ENCODE measurements around the gene DCDC2C.

DCDC2C gene

DNA sequence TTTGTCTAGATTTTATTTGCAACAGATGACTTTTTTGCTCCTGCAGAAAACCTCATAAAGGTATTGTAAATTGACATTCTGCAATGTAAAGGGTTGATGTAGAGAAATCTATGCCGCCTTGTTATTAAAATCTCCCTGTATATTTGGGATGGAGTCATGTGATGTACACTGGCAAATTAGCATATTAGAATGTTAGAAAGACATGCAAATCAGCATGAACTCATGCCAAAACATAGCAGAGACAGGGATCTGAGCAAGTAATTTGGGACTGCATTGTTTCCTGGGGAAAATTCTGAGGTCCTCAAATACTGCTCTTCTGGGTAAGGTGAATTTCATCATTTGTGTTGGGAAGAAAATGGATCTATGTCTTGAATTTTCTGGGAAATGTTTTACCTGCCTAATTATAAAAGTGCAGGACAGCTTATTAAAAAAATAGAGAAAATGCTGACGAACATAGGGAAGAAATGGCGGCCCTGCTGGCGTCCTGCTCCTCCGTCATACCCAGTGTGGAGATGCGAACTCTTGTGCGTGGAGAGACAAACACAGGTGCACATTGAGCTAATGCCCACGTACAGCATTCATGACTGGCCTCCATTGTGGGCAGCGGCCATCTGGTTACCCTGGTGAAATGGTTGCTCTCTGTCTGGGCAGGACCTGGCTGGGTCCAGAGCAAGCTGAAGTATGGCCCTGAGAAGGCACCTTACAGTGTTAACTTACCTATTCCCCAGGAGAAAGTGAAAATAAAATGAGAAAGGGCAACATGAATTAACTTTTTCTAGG is 29.1 kb upstream of the DCDC2C start:
- CTCF ChIA-PET: interaction anchor here (0.6 kb wide), 1 partner anchor 1616 kb away, joined by 3 read pairs; no protein-coding TSS in a partner anchor
- H3K4me3 ChIP-seq (ENCODE audit: low read depth, low read length): no peak overlapping the region
- TF ChIP-seq, protein P1, sequence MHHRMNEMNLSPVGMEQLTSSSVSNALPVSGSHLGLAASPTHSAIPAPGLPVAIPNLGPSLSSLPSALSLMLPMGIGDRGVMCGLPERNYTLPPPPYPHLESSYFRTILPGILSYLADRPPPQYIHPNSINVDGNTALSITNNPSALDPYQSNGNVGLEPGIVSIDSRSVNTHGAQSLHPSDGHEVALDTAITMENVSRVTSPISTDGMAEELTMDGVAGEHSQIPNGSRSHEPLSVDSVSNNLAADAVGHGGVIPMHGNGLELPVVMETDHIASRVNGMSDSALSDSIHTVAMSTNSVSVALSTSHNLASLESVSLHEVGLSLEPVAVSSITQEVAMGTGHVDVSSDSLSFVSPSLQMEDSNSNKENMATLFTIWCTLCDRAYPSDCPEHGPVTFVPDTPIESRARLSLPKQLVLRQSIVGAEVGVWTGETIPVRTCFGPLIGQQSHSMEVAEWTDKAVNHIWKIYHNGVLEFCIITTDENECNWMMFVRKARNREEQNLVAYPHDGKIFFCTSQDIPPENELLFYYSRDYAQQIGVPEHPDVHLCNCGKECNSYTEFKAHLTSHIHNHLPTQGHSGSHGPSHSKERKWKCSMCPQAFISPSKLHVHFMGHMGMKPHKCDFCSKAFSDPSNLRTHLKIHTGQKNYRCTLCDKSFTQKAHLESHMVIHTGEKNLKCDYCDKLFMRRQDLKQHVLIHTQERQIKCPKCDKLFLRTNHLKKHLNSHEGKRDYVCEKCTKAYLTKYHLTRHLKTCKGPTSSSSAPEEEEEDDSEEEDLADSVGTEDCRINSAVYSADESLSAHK (tag by site-specific recombination; IDR thresholded peaks at IDR 0.05): no peak
- TF ChIP-seq ZFP41 (tag by site-specific recombination; IDR thresholded peaks at IDR 0.05; ENCODE audit: borderline replicate concordance): no peak
- TF ChIP-seq EGR2 (tag by site-specific recombination; IDR thresholded peaks at IDR 0.05; ENCODE audit: low read depth): no peak
- TF ChIP-seq ZNF610 (tag by site-specific recombination; IDR thresholded peaks at IDR 0.05; ENCODE audit: borderline replicate concordance): no peak
- TF ChIP-seq ZNF391 (tag by site-specific recombination; IDR thresholded peaks at IDR 0.05; ENCODE audit: borderline replicate concordance, low read depth): no peak
- TF ChIP-seq ZNF37A (tag by site-specific recombination; IDR thresholded peaks at IDR 0.05): no peak
- TF ChIP-seq ZNF624 (tag by site-specific recombination; IDR thresholded peaks at IDR 0.05): no peak
- TF ChIP-seq ZNF169 (tag by site-specific recombination; IDR thresholded peaks at IDR 0.05): no peak
- TF ChIP-seq, protein P2, sequence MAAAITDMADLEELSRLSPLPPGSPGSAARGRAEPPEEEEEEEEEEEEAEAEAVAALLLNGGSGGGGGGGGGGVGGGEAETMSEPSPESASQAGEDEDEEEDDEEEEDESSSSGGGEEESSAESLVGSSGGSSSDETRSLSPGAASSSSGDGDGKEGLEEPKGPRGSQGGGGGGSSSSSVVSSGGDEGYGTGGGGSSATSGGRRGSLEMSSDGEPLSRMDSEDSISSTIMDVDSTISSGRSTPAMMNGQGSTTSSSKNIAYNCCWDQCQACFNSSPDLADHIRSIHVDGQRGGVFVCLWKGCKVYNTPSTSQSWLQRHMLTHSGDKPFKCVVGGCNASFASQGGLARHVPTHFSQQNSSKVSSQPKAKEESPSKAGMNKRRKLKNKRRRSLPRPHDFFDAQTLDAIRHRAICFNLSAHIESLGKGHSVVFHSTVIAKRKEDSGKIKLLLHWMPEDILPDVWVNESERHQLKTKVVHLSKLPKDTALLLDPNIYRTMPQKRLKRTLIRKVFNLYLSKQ (tag by site-specific recombination; IDR thresholded peaks at IDR 0.05; ENCODE audit: borderline replicate concordance): no peak
- TF ChIP-seq YY1 (tag by site-specific recombination; IDR thresholded peaks at IDR 0.05): no peak
- no peak for TF ChIP-seq ZNF2 (tag by site-specific recombination; IDR thresholded peaks at IDR 0.05)
- TF ChIP-seq, protein P3, sequence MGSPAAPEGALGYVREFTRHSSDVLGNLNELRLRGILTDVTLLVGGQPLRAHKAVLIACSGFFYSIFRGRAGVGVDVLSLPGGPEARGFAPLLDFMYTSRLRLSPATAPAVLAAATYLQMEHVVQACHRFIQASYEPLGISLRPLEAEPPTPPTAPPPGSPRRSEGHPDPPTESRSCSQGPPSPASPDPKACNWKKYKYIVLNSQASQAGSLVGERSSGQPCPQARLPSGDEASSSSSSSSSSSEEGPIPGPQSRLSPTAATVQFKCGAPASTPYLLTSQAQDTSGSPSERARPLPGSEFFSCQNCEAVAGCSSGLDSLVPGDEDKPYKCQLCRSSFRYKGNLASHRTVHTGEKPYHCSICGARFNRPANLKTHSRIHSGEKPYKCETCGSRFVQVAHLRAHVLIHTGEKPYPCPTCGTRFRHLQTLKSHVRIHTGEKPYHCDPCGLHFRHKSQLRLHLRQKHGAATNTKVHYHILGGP (tag by site-specific recombination; IDR thresholded peaks at IDR 0.05): no peak
- TF ChIP-seq ZNF544 (tag by site-specific recombination; IDR thresholded peaks at IDR 0.05): no peak
- TF ChIP-seq ZNF19 (tag by site-specific recombination; IDR thresholded peaks at IDR 0.05; ENCODE audit: low read depth): no peak
- no peak for TF ChIP-seq ZNF473 (tag by site-specific recombination; IDR thresholded peaks at IDR 0.05)
- TF ChIP-seq, protein P4, sequence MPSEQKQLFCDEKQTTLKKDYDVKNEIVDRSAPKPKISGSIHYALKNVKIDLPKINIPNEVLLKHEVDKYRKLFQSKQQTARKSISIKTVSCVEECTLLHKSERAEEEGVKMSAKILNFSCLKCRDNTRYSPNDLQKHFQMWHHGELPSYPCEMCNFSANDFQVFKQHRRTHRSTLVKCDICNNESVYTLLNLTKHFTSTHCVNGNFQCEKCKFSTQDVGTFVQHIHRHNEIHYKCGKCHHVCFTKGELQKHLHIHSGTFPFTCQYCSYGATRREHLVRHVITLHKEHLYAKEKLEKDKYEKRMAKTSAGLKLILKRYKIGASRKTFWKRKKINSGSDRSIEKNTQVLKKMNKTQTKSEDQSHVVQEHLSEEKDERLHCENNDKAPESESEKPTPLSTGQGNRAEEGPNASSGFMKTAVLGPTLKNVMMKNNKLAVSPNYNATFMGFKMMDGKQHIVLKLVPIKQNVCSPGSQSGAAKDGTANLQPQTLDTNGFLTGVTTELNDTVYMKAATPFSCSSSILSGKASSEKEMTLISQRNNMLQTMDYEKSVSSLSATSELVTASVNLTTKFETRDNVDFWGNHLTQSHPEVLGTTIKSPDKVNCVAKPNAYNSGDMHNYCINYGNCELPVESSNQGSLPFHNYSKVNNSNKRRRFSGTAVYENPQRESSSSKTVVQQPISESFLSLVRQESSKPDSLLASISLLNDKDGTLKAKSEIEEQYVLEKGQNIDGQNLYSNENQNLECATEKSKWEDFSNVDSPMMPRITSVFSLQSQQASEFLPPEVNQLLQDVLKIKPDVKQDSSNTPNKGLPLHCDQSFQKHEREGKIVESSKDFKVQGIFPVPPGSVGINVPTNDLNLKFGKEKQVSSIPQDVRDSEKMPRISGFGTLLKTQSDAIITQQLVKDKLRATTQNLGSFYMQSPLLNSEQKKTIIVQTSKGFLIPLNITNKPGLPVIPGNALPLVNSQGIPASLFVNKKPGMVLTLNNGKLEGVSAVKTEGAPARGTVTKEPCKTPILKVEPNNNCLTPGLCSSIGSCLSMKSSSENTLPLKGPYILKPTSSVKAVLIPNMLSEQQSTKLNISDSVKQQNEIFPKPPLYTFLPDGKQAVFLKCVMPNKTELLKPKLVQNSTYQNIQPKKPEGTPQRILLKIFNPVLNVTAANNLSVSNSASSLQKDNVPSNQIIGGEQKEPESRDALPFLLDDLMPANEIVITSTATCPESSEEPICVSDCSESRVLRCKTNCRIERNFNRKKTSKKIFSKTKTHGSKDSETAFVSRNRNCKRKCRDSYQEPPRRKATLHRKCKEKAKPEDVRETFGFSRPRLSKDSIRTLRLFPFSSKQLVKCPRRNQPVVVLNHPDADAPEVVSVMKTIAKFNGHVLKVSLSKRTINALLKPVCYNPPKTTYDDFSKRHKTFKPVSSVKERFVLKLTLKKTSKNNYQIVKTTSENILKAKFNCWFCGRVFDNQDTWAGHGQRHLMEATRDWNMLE (tag by site-specific recombination; conservative IDR thresholded peaks at IDR 0.05; ENCODE audit: low read depth): no peak
- no peak for TF ChIP-seq ZXDB (tag by site-specific recombination; IDR thresholded peaks at IDR 0.05)
- TF ChIP-seq, protein P5, sequence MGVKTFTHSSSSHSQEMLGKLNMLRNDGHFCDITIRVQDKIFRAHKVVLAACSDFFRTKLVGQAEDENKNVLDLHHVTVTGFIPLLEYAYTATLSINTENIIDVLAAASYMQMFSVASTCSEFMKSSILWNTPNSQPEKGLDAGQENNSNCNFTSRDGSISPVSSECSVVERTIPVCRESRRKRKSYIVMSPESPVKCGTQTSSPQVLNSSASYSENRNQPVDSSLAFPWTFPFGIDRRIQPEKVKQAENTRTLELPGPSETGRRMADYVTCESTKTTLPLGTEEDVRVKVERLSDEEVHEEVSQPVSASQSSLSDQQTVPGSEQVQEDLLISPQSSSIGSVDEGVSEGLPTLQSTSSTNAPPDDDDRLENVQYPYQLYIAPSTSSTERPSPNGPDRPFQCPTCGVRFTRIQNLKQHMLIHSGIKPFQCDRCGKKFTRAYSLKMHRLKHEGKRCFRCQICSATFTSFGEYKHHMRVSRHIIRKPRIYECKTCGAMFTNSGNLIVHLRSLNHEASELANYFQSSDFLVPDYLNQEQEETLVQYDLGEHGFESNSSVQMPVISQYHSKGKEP (tag by site-specific recombination; IDR thresholded peaks at IDR 0.05): no peak

More for the DNA sequence above, 29.1 kb upstream of the DCDC2C start:
- no peaks in the 10 kb centered on the region for H3K9me3 ChIP-seq (ENCODE audit: control insufficient read depth, insufficient read depth, low read depth, low read length)
- no peaks in the 10 kb centered on the region for H3K4me1 ChIP-seq (ENCODE audit: control insufficient read depth, insufficient read depth, low read length)
- no peak overlapping the region for H3K27ac ChIP-seq (ENCODE audit: extremely low read depth, low read depth, low read length)
- POLR2A ChIA-PET: no interaction called here
- H3K36me3 ChIP-seq (ENCODE audit: control insufficient read depth in 2 of 2, insufficient read depth in 1 of 2, low read length in 2 of 2): no peaks in the 10 kb centered on the region

All from HEK293 (cell line).